AG04449 (cell line): ENCODE data around the gene ATAT1.

Experiments used
- CTCF ChIA-PET: fragments of 350-600 bp; formaldehyde crosslinking; extraction: SDS; loops from one replicate; lab custom pipeline; 2021; ENCODE audit warnings: antibody characterized with exemption; lab: Yijun Ruan, JAX
- POLR2A ChIA-PET: fragments of 400-600, 350-600 bp; formaldehyde crosslinking; extraction: SDS; loops from one replicate; lab custom pipeline; 2020; ENCODE audit warnings: antibody characterized with exemption, inconsistent platforms; lab: Yijun Ruan, JAX
- DNase-seq: peaks from one replicate; pipeline ENCODE4 v3.0.0-alpha.2; 2010; ENCODE audit warnings: low read depth, low spot score
- H3K4me3 ChIP-seq: 2 replicates; pipeline ENCODE4 v1.5.1; 2011; ENCODE audit warnings: low read depth, mild to moderate bottlenecking, control low read depth, low read length
- CTCF ChIP-seq: IDR thresholded peaks from one replicate; pipeline ENCODE4 v1.5.1; 2011; ENCODE audit warnings: mild to moderate bottlenecking, moderate library complexity, low read length, control low read depth, inconsistent platforms; ENCODE audit not compliant: insufficient read depth; ENCODE audit errors: missing control alignments

Gene ATAT1

DNA sequence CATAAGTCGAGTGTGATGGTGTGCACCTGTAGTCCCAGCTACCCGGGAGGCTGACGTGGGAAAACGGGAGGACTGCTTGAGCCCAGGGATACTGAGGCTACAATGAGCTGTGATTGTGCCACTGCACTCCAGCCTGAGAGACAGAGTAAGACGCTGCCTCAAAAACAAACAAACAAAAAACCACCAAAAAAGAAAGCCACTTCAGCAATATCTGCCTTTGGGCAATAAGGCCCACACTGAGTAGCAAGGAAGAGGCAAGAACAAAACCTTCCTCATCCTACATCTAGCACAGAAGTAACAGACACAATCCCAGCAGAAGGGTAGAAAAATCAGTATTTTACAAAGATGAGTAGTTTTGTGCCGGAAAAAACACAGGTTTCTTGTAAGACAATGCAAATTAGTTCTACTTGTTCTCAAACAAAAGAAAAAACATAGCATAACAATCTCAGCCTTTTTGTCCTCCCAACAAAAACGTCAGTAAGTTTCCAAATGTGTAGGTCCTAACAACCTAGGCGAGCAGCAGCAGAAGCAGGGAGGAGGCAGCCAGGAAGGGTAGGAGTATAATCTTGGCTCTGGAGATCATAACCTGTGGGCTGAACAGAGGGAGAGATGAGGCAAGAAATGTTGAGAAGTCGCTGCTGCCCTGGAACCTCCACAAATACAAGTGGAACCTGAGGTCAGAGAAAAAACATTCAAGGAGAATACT, 15.4 kb upstream of the ATAT1 start:
- ChIA-PET CTCF (interaction anchor here (1.2 to 1.7 kb wide), 4 partner anchors 11 to 111 kb away, joined by 4 to 13 read pairs (median 6); no protein-coding TSS in a partner anchor), POLR2A (interaction anchor here (0.5 to 3.0 kb wide), 3 partner anchors 14 to 170 kb away, joined by 3 to 20 read pairs (median 3); no protein-coding TSS in a partner anchor)
- DNase-seq = no peak
- no peak for TF ChIP-seq CTCF
- no peak overlapping the region for H3K4me3 ChIP-seq

GRCh38 chr6:30611856-30612194, 14.8 kb upstream of the ATAT1 start:
- no peak for TF ChIP-seq CTCF
- no peak for DNase-seq
- CTCF ChIA-PET = interaction anchor here (0.9 to 4.1 kb wide), 7 partner anchors 14 to 470 kb away, joined by 3 to 28 read pairs (median 5); no protein-coding TSS in a partner anchor
- POLR2A ChIA-PET = interaction anchor here (2.3 to 3.0 kb wide), 2 partner anchors 7 to 15 kb away, joined by 11 to 20 read pairs; no protein-coding TSS in a partner anchor
- H3K4me3 ChIP-seq = no peak overlapping the region

- no peak for DNase-seq
- peak; percentile 10 for TF ChIP-seq CTCF
- CTCF ChIA-PET = interaction anchor here (0.9 to 4.1 kb wide), 7 partner anchors 14 to 470 kb away, joined by 3 to 28 read pairs (median 5); no protein-coding TSS in a partner anchor
- H3K4me3 ChIP-seq = no peak overlapping the region
- POLR2A ChIA-PET = interaction anchor here (0.8 to 3.0 kb wide), 5 partner anchors 8 to 75 kb away, joined by 3 to 20 read pairs (median 4); no protein-coding TSS in a partner anchor
These were observed 14.5 kb upstream of the ATAT1 start for GRCh38 chr6:30612213-30612612.

- DNase-seq = no peak
- ChIA-PET CTCF (interaction anchor here (0.9 to 4.1 kb wide), 8 partner anchors 15 to 470 kb away, joined by 3 to 28 read pairs (median 5); no protein-coding TSS in a partner anchor), POLR2A (interaction anchor here (0.8 to 3.0 kb wide), 9 partner anchors 8 to 75 kb away, joined by 3 to 20 read pairs (median 5); partner anchors contain the start of gene C6orf136)
- no peak overlapping the region for H3K4me3 ChIP-seq
- TF ChIP-seq CTCF = no peak
These were observed 13.9 kb upstream of the ATAT1 start for GRCh38 chr6:30612687-30613248.

- no peak for DNase-seq
- ChIA-PET CTCF (interaction anchor here (1.1 to 4.1 kb wide), 8 partner anchors 9 to 133 kb away, joined by 3 to 28 read pairs (median 6); no protein-coding TSS in a partner anchor), POLR2A (interaction anchor here (1.0 to 3.0 kb wide), 10 partner anchors 9 to 139 kb away, joined by 3 to 20 read pairs (median 4); partner anchors contain the start of gene C6orf136)
- H3K4me3 ChIP-seq = no peak overlapping the region
- no peak for TF ChIP-seq CTCF
These were observed 13.2 kb upstream of the ATAT1 start for GRCh38 chr6:30613251-30614043.
